Activated CD8-positive, alpha-beta T cell treated with anti-CD3 and anti-CD28 coated beads for 36 hours (primary cell): ENCODE results near the gene GBF1. TPM values are rescaled to one million over a fixed set of nuclear protein-coding genes. Genes with fewer than 3 reads are reported as not detected.

ENCODE experiments used
- ATAC-seq: fragments of 200-7000 bp; cut with Tn5 transposase; one replicate; pipeline ENCODE4 v1.10.0; 2021; ENCODE audit warnings: mild to moderate bottlenecking, moderate library complexity
- CTCF ChIA-PET: fragments of 350-600 bp; sonication (Branson Sonifier 250); formaldehyde crosslinking; loops from one replicate; lab custom pipeline; 2021; ENCODE audit warnings: antibody characterized with exemption; lab: Charles Lee
- POLR2A ChIA-PET: fragments of 350-600 bp; sonication (Branson Sonifier 250); formaldehyde crosslinking; loops from one replicate; lab custom pipeline; 2021; ENCODE audit warnings: antibody characterized with exemption; lab: Charles Lee
- DNase-seq: peaks from one replicate; pipeline ENCODE4 v3.0.0-alpha.2; 2020
- H3K27ac Mint-ChIP-seq: one replicate; pipeline ENCODE4 v1.8.0; 2021; ENCODE audit warnings: mild to moderate bottlenecking, mixed read lengths
- H3K27me3 Mint-ChIP-seq: one replicate; pipeline ENCODE4 v1.8.0; 2021; ENCODE audit warnings: mixed read lengths
- H3K36me3 Mint-ChIP-seq: one replicate; pipeline ENCODE4 v1.8.0; 2021; ENCODE audit warnings: low read depth, mixed read lengths
- H3K4me1 Mint-ChIP-seq: one replicate; pipeline ENCODE4 v1.8.0; 2021; ENCODE audit warnings: low read depth, mixed read lengths
- H3K4me3 Mint-ChIP-seq: one replicate; pipeline ENCODE4 v1.8.0; 2021; ENCODE audit warnings: mild to moderate bottlenecking, moderate library complexity, mixed read lengths
- H3K9me3 Mint-ChIP-seq: one replicate; pipeline ENCODE4 v1.8.0; 2021; ENCODE audit warnings: mixed read lengths
- CTCF ChIP-seq: fragments of 200-600 bp; IDR thresholded peaks from one replicate; pipeline ENCODE4 v1.8.0; 2022; ENCODE audit warnings: antibody characterized with exemption, mild to moderate bottlenecking
- intact Hi-C: fragments of 100-400 bp; cut with micrococcal nuclease; formaldehyde crosslinking; loops from one replicate; pipeline ENCODE4 v1.10.0; 2022
- total RNA-seq, 2 experiments: library from RNA; stranded (reverse); gene quantifications; one replicate each; pipeline ENCODE4 v1.2.3, GENCODE V29; 2021

GBF1 gene
- total RNA-seq, 2 experiments from 2014 or later = 25.4 to 28.2 TPM

DNA sequence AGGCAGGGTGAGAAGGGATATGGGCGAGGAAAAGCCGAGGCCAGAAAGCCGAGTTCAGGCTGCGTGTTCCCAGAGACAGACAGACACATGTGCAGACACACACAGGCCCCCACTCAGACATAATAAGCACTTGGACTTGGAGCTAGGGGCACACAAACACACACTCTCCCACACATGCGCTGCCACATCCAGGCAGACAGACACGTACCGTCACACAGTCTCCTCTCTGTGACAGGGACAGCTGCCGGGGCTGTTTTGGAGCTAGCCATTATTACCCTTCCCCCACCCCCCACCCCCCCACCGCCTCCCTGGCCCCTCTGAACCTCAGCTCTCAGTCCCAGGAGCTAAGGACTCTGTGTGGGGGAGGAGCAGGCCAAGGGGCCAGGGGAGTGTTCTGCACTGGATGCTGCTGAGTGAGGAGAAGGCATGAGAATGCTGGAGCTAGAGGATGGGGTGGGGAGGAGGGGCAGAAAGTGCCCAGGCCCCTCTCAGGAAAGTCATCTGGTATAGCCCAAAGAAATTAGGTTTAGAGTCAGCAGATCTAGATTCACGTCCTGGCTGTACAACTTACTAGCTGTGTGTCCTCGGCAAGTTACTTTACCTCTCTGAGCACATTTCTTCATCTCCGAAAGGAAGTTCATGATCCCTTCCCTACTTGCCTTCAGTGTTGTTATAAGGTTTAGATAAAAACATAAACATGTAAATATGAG is 10.3 kb upstream of the GBF1 start:
- H3K4me3 Mint-ChIP-seq = no peak overlapping the region
- DNase-seq (no peak), ATAC-seq (no peak)
- H3K4me1 Mint-ChIP-seq = peaks cover 2% of the 10 kb centered on the region
- no peak overlapping the region for H3K27ac Mint-ChIP-seq
- no peaks in the 10 kb centered on the region for H3K9me3 Mint-ChIP-seq
- POLR2A ChIA-PET = interaction anchor here (1.0 to 1.9 kb wide), 2 partner anchors 10 to 108 kb away, joined by 4 to 7 read pairs; partner anchors contain the start of gene GBF1
- peaks cover 37% of the 10 kb centered on the region for H3K27me3 Mint-ChIP-seq
- TF ChIP-seq CTCF = no peak
- H3K36me3 Mint-ChIP-seq = no peaks in the 10 kb centered on the region
- intact Hi-C loops = loop anchor here (10.0 kb wide), 1 partner anchor 240 kb away; no protein-coding TSS in a partner anchor
- CTCF ChIA-PET = interaction anchor here (1.0 to 19.5 kb wide), 4 partner anchors 8 to 159 kb away, joined by 3 to 886 read pairs (median 4); partner anchors contain the start of gene ELOVL3

GRCh38 chr10:102235598-102235920 is 9.8 kb upstream of the GBF1 start:
- peaks cover 41% of the 10 kb centered on the region for H3K27me3 Mint-ChIP-seq
- CTCF ChIA-PET = interaction anchor here (1.0 to 19.5 kb wide), 4 partner anchors 9 to 158 kb away, joined by 3 to 886 read pairs (median 4); partner anchors contain the start of gene ELOVL3
- DNase-seq (no peak), ATAC-seq (no peak)
- no peak overlapping the region for H3K27ac Mint-ChIP-seq
- H3K9me3 Mint-ChIP-seq = no peaks in the 10 kb centered on the region
- no peak for TF ChIP-seq CTCF
- no peaks in the 10 kb centered on the region for H3K36me3 Mint-ChIP-seq
- POLR2A ChIA-PET = interaction anchor here (0.7 to 1.9 kb wide), 3 partner anchors 9 to 107 kb away, joined by 3 to 7 read pairs (median 4); partner anchors contain the start of gene GBF1
- intact Hi-C loops = loop anchor here (10.0 kb wide), 1 partner anchor 239 kb away; no protein-coding TSS in a partner anchor
- no peak overlapping the region for H3K4me3 Mint-ChIP-seq
- peaks cover 2% of the 10 kb centered on the region for H3K4me1 Mint-ChIP-seq

DNA sequence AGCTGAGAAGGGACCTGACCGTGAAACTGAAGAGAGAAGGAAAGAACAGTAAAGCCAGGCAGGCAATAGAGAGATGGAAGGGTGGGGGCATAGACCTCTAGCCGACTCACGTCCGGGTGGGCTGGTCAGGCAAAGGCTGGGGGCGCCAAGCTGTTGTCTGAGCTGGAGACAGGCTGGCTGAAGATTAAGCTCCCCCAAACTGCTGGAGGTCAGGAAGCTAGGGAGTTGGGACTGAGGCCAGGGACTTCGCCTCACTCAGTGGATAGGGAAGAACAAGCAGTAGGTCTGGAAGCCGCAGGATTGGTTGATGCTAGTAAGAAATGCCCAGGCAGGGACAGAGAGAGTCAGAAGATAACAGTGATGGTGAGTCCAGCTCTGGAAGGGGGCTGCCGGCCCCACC is 9.3 kb upstream of the GBF1 start:
- H3K9me3 Mint-ChIP-seq = no peaks in the 10 kb centered on the region
- no peak overlapping the region for H3K4me3 Mint-ChIP-seq
- TF ChIP-seq CTCF = no peak
- H3K4me1 Mint-ChIP-seq = peaks cover 4% of the 10 kb centered on the region
- no peak for DNase-seq
- H3K27me3 Mint-ChIP-seq = peaks cover 42% of the 10 kb centered on the region
- CTCF ChIA-PET = interaction anchor here (1.0 to 19.5 kb wide), 2 partner anchors 9 to 117 kb away, joined by 4 to 886 read pairs; partner anchors contain the start of gene ELOVL3
- H3K27ac Mint-ChIP-seq = no peak overlapping the region
- intact Hi-C loops = loop anchor here (10.0 kb wide), 1 partner anchor 239 kb away; no protein-coding TSS in a partner anchor
- POLR2A ChIA-PET = interaction anchor here (0.7 to 1.9 kb wide), 3 partner anchors 9 to 107 kb away, joined by 3 to 7 read pairs (median 4); partner anchors contain the start of gene GBF1
- no peak for ATAC-seq
- H3K36me3 Mint-ChIP-seq = no peaks in the 10 kb centered on the region

DNA sequence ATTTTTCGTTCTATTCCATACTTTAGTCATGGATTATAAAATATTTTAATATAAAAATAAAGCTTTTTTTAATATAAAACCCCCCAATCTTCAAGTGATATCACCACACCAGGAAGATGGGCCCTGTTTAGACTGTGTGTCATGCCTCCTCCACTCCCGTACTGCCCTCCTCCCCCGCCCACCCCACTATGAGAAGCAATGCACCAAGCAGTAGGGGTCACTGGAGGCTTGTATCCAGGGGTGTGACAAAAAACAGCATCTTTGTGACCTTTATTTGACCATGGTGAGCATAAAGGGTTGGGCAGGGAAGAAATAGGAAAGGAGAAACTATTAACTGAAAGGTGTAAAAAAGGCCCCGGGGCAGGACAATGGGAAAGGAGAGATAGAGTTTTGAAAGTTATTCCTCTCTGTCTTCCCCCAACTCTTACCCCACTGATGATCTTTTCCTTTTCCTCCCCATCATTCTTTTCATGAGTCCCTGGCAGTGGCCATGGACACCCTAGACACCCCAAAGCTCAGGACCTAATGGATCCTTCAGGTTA is 7.5 kb upstream of the GBF1 start:
- H3K27me3 Mint-ChIP-seq = peaks cover 44% of the 10 kb centered on the region
- H3K27ac Mint-ChIP-seq = no peak overlapping the region

More for the DNA sequence above, 7.5 kb upstream of the GBF1 start:
- DNase-seq = no peak
- ChIA-PET CTCF (interaction anchor here (0.7 to 19.5 kb wide), 7 partner anchors 7 to 162 kb away, joined by 3 to 886 read pairs (median 3); no protein-coding TSS in a partner anchor), POLR2A (no interaction called here)
- Mint-ChIP-seq H3K36me3 (no peaks in the 10 kb centered on the region), H3K4me1 (peaks cover 11% of the 10 kb centered on the region), H3K9me3 (no peaks in the 10 kb centered on the region), H3K4me3 (no peak overlapping the region)
- intact Hi-C loops = loop anchor here (10.0 kb wide), 1 partner anchor 237 kb away; no protein-coding TSS in a partner anchor
- no peak for TF ChIP-seq CTCF
- ATAC-seq = no peak
